Peyer's patch (tissue), 4 donors: ENCODE measurements around the gene CCDC38. TPM values are rescaled to one million over a fixed set of nuclear protein-coding genes. Genes with fewer than 3 reads are reported as not detected.

ENCODE experiments used
- DNase-seq, 3 donors: peaks; one replicate each; pipeline ENCODE4 v3.0.0-alpha.2; 2017 to 2019
- H3K27ac ChIP-seq, 4 donors: fragments of 200-600 bp; sonication (generic); one replicate each; pipeline ENCODE4 v1.5.1; 2016 to 2019
- H3K27me3 ChIP-seq, 2 donors: fragments of 200-600 bp; sonication (generic); one replicate each; pipeline ENCODE4 v1.5.1; 2019
- H3K36me3 ChIP-seq, 3 donors: fragments of 200-600 bp; sonication (generic); one replicate each; pipeline ENCODE4 v1.5.1; 2016 to 2019
- H3K4me1 ChIP-seq, 4 donors: fragments of 200-600 bp; sonication (generic); one replicate each; pipeline ENCODE4 v1.5.1; 2016 to 2019
- H3K4me3 ChIP-seq, 4 donors: fragments of 200-600 bp; sonication (generic); 1 replicate in 3 of 4; 2 replicates in 1 of 4; pipeline ENCODE4 v1.5.1; 2016 to 2019; ENCODE audit warnings: mild to moderate bottlenecking in 1 of 4
- H3K9me3 ChIP-seq, 4 donors: fragments of 200-600 bp; sonication (generic); one replicate each; pipeline ENCODE4 v1.5.1; 2016 to 2019; ENCODE audit warnings: mild to moderate bottlenecking in 1 of 4
- POLR2A ChIP-seq, 2 donors: fragments of 450-650 bp; IDR thresholded peaks; one replicate each; pipeline ENCODE4 v1.5.1; 2017; ENCODE audit warnings: antibody characterized with exemption in 2 of 2, mild to moderate bottlenecking in 2 of 2, moderate library complexity in 2 of 2
- total RNA-seq, 4 donors: library from RNA; depleted of rRNA; stranded (reverse); fragments of >200 nt; gene quantifications; one replicate each; pipeline ENCODE4 v1.1.0, GENCODE V29; 2016
- TF ChIP-seq, protein P1 (sequence below), 6 experiments: fragments of 450-650 bp in 4 of 6; fragments of 200-600 bp in 2 of 6; sonication (generic) in 1 of 6; IDR thresholded peaks; one replicate each; pipeline ENCODE4 v1.5.1; 2017 to 2019; ENCODE audit warnings: antibody characterized with exemption in 6 of 6, mild to moderate bottlenecking in 3 of 6, moderate library complexity in 1 of 6

Gene CCDC38
- total RNA-seq, 4 donors from 2014 or later = not detected

- Histone ChIP-seq H3K9me3 (no peaks in the 10 kb centered on the region), H3K4me3 (no peak overlapping the region), H3K27me3 (no peaks in the 10 kb centered on the region), H3K27ac (no peak overlapping the region), H3K36me3 (no peaks in the 10 kb centered on the region), H3K4me1 (no peaks in the 10 kb centered on the region)
- DNase-seq = no peak
- TF ChIP-seq, protein P1, sequence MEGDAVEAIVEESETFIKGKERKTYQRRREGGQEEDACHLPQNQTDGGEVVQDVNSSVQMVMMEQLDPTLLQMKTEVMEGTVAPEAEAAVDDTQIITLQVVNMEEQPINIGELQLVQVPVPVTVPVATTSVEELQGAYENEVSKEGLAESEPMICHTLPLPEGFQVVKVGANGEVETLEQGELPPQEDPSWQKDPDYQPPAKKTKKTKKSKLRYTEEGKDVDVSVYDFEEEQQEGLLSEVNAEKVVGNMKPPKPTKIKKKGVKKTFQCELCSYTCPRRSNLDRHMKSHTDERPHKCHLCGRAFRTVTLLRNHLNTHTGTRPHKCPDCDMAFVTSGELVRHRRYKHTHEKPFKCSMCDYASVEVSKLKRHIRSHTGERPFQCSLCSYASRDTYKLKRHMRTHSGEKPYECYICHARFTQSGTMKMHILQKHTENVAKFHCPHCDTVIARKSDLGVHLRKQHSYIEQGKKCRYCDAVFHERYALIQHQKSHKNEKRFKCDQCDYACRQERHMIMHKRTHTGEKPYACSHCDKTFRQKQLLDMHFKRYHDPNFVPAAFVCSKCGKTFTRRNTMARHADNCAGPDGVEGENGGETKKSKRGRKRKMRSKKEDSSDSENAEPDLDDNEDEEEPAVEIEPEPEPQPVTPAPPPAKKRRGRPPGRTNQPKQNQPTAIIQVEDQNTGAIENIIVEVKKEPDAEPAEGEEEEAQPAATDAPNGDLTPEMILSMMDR (IDR thresholded peaks at IDR 0.05) = no peak
- TF ChIP-seq POLR2A (IDR thresholded peaks at IDR 0.05) = no peak
Observed at GRCh38 chr12:95882873-95883272, 59.5 kb downstream of the CCDC38 start.

- Histone ChIP-seq H3K27ac (no peak overlapping the region), H3K4me1 (no peaks in the 10 kb centered on the region), H3K4me3 (no peak overlapping the region), H3K27me3 (no peaks in the 10 kb centered on the region), H3K9me3 (no peaks in the 10 kb centered on the region), H3K36me3 (no peaks in the 10 kb centered on the region)
- DNase-seq = no peak
- TF ChIP-seq POLR2A (IDR thresholded peaks at IDR 0.05) = no peak
- TF ChIP-seq, protein P1 (IDR thresholded peaks at IDR 0.05) = no peak
Observed at GRCh38 chr12:95882080-95882479, 60.3 kb downstream of the CCDC38 start.

DNA sequence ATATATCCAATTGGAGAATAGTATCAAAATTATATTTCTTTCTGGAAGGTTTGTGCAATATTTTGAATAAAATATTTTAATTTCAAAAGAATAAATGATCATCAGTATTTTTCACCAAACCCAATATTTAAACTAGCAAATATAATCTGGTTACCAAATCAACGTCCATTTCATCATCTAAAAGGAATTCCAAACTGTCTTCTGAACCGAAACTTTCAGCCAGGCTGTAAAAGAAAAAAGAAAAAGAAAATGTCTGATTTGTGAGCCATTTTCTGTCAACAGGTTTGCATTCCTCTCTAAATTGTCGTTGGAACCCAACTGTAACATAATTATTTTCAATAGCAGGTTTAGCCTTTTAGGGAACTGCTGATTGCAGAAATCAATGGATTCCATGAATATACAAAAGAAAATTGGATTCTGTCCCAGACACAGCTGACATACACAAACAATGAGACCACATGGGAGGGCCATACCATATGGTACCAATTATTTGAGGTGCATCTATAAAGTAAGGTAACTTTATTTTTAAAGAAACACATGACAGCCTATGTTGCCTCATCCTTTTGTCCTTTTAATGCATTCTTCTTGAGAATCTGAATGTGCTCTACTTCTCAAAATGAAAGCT, 61.0 kb downstream of the CCDC38 start:
- Histone ChIP-seq H3K36me3 (no peaks in the 10 kb centered on the region), H3K27me3 (no peaks in the 10 kb centered on the region), H3K4me1 (no peaks in the 10 kb centered on the region), H3K27ac (no peak overlapping the region), H3K4me3 (no peak overlapping the region), H3K9me3 (no peaks in the 10 kb centered on the region)
- no peak for DNase-seq
- TF ChIP-seq, protein P1 (IDR thresholded peaks at IDR 0.05) = no peak
- no peak for TF ChIP-seq POLR2A (IDR thresholded peaks at IDR 0.05)

GRCh38 chr12:95880895-95881294, 61.5 kb downstream of the CCDC38 start:
- no peak for TF ChIP-seq POLR2A (IDR thresholded peaks at IDR 0.05)
- TF ChIP-seq, protein P1 (IDR thresholded peaks at IDR 0.05) = no peak
- no peaks in the 10 kb centered on the region for H3K27me3 ChIP-seq
- H3K4me3 ChIP-seq = no peak overlapping the region
- no peaks in the 10 kb centered on the region for H3K4me1 ChIP-seq
- H3K36me3 ChIP-seq = no peaks in the 10 kb centered on the region
- no peaks in the 10 kb centered on the region for H3K9me3 ChIP-seq
- no peak for DNase-seq
- no peak overlapping the region for H3K27ac ChIP-seq

GRCh38 chr12:95877622-95878021, 64.8 kb downstream of the CCDC38 start:
- Histone ChIP-seq H3K4me1 (no peaks in the 10 kb centered on the region), H3K9me3 (no peaks in the 10 kb centered on the region), H3K36me3 (no peaks in the 10 kb centered on the region), H3K27me3 (no peaks in the 10 kb centered on the region), H3K27ac (no peak overlapping the region), H3K4me3 (no peak overlapping the region)
- TF ChIP-seq POLR2A (IDR thresholded peaks at IDR 0.05) = no peak
- TF ChIP-seq, protein P1 (IDR thresholded peaks at IDR 0.05) = no peak
- no peak for DNase-seq

GRCh38 chr12:95874452-95874851, 68.0 kb downstream of the CCDC38 start:
- H3K36me3 ChIP-seq = no peaks in the 10 kb centered on the region
- H3K27ac ChIP-seq = no peak overlapping the region
- no peak for DNase-seq
- H3K27me3 ChIP-seq = no peaks in the 10 kb centered on the region
- TF ChIP-seq POLR2A (IDR thresholded peaks at IDR 0.05) = no peak
- TF ChIP-seq, protein P1 (IDR thresholded peaks at IDR 0.05) = no peak
- no peaks in the 10 kb centered on the region for H3K4me1 ChIP-seq
- no peaks in the 10 kb centered on the region for H3K9me3 ChIP-seq
- H3K4me3 ChIP-seq = no peak overlapping the region
